HG02884 (cell line): ENCODE data around the gene SLC27A6.

Source experiments
- ATAC-seq: cut with Tn5 transposase; IDR thresholded peaks from one replicate; pipeline ENCODE4 v1.9.1; 2021; ENCODE audit warnings: mild to moderate bottlenecking, moderate library complexity; ENCODE audit not compliant: unreplicated experiment

Gene SLC27A6

DNA sequence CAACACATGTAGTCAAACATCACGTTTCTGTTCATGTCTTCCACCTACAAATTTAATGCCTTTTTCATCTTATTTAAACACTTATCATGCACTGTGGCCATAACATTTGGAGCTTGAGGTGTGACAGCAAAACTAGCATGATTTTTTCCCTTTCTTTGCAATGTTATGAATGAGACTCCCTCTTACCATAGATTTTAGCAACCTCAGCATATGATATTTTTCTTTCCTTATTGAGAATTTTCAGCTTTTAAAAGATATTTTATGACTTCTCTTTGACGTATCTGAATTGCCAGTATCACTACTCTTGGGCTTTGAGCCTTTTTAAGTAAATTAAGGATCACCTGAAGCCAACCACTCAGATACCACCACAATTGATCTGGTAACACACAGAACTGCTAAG is 96.6 kb downstream of the SLC27A6 start:
- ATAC-seq: no peak

DNA sequence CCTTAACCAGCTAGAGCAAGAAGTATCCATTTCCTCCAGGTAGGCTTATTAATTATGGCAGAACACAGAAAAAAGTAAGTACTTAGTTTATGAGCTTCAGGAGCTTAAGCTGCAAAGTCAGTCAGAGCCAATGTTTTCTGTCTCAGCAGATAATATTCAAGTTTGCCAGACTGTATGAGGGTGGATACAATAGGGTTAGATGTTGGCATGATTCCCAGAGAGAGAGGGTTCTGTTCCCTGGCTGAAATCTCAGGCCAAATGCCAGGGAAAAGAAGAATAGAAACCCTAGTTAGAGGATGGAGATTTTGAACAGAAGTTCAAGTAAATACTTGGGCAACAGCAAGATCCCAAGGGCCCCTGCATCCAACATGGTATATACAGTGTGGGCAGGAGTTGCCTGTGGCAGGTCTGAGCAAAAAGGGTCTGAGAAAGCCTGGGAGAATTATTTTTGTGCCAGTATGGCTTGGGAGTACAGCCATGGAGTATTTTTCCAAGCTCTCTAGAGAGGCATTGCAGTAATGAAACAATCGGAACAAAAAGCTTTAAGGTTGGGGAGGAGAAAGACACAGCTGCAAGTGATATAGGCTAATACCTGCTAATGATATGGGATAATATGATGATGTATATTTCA is 98.3 kb downstream of the SLC27A6 start:
- no peak for ATAC-seq

DNA sequence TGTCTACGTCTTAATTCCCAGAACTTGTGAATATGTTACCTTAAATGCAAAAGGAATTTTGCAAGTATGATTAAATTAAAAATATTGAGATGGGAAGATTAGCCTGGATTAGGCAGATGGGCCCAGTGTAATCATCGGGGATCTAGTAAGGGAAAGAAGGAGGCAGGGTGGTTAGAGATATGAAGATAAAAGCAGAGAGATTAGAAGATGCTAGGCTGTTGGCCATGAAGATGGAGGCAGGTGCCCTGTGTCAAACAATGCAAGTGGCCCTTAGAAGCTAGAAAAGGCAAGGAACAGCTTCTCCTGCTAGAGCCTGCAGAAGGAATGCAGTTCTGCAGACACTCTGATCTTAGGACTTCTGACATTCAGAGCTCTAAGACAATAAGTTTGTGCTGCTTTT is 100.4 kb downstream of the SLC27A6 start:
- no peak for ATAC-seq

DNA sequence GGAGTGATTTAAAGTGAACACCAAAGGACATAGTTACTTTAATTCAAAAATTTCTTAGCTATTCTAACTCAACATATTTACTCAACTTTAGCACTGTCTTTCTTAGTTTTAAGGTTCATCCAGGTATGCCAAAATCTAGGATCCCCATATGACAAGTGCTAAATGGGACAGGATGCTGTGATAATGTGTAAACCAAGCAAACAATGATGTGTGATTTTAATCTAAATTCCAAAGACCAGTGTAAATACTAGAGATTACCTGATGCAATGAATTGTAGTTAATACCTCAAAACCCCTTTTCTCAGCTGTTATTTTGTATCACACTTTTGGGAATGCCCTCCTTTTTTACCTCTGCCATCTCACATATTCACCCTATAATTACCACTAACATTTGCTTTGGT is 102.5 kb downstream of the SLC27A6 start:
- no peak for ATAC-seq

DNA sequence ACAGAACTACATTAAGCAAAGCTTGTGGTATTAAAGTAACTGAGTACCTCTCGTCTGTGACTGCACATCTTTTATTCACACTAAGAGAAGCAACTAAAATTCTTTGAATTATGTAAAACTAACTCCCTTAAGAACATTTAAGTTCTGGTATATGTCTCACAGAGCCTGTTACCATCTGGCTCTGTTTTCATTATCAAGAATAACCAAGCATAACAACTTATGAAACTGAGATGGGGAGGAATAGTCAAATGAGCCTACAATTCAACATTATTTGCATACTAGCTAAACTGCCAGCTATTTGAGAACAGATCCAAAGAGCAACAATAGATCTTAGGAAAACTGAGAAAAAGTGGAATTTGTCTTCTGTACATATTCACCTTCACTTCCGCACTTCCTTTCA is 104.0 kb downstream of the SLC27A6 start:
- no peak for ATAC-seq

DNA sequence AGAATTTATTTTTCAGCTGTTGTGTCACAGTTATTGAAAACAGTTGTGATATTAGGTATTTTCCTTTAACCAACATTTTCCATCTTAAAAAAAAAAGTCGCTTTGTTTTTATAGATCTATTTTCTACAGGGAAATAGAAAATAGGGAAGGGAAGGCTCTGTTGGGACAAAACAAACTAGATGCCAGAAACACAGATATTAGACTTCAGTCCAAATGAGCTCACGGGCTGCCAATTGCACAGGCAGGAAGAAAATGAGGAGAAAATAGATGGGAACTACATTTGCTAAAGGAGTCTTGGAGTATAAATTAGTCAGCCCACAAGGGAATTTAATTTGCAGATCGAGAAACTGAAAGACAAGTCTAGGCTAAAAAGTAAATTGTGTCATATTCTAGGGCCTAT is 107.8 kb downstream of the SLC27A6 start:
- no peak for ATAC-seq

DNA sequence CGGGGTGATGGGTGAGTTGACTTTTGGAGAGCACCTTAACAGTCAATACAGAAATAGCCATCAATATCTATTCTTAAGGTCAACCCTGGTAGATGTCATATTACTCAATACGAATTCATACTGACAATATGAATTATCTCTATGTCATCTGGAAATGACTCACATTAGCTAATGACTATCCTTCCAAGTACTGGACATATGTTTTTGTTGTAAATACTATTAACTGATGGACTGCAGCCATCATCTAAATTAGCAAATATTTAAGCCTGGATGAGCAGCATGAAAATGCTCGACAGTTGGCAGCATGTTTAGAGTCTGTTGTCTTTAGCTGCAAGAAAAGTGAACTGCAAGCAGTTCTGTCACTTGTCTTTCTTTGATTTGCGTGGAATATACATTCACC is 109.6 kb downstream of the SLC27A6 start:
- ATAC-seq: no peak

DNA sequence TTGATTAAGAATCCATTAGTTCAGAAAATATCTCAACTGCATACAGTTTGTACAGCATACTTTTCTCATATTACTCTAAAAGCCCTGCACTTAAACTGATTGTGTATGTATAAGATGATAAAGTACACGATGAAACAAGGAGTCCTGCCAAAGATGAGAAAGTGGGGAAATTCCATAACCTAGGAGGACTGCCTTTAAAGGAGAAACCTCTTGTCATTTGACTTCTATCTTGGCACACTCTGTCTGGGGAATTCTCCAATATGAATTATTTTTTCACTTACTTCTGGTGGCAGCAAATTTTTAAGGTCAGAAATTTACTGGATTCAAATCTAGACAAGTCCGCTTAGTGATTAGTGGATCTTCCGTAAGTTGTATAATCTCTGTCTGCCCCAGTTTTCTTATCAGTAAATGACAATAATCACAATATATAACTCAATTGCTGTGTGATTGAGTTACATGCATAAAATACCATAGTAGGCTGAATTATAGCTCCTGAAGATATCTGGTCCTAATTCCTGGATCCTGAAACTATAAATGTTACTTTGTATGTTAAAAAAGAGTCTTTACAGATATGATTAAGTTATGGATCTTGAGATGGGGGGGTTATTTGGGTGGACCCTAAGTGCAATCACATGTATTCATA is 112.3 kb downstream of the SLC27A6 start:
- no peak for ATAC-seq

DNA sequence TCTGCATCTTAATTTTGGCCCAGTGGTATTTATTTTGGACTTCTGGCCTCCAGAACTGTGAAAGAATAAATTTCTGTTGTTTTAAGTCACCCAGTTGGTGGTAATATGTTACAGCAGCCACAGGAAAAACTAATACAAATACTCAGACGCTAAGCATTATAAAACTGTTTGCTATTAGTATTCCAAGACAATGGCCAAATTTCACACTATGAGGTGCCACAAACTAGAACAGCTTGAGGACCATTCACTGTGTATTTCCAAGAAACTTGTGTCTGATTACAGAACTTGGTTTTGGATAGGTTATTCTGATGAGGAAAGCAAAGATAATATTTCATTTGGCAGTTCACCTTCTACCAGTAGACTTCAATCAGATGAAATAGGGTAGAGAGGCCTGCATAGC is 113.0 kb downstream of the SLC27A6 start:
- ATAC-seq: no peak

DNA sequence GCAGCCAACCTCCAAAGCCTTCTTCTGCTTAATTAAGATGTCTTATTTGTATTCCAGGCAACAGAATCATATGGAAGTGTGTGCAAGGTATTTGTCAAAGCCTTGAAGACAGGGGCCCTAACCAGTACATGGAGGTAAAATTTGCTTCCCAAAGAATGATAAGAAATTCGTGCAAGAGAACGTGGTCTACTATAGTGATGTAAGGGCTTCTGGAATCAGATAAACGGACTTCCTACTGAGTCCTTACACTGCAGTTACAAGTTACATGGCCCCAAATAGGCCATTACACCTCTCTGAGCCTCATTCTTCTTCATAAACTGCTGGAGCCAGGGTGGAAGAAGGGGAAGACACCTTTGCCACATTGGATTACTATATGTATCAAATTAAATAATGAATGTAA is 113.4 kb downstream of the SLC27A6 start:
- no peak for ATAC-seq

DNA sequence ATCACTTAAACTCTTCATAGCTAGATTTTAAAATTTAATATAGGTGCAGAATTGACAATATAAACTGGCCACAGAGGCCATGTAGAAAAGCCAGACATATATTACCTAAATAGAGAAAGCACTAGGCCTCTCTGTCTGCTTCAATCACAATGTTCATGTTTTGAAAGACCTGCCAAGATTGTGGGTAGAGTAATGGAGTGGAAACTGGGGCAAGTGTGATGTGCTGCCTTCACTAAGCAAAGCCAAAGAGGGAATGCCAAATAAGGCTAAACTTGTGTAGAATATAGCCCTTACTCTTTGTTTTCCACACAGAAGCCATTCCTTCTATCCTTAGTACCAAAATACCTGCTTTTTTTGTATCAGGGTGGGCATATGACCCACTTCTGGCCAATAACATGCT is 114.2 kb downstream of the SLC27A6 start:
- no peak for ATAC-seq

DNA sequence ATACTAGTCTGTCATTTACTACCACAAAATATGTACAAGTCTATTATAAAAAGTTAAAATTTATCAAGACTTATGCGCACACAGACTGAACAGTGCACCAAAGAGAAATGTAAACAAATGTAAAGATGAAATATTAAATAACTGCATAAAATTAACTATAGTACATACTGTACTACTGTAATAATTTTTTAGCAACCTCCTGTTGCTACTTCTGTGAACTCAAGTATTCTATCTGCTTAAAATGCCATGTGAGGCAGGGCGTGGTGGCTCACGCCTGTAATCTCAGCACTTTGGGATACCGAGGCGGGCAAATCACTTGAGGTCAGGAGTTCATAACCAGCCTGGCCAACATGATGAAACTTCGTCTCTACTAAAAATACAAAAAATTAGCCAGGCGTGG is 115.5 kb downstream of the SLC27A6 start:
- no peak for ATAC-seq

DNA sequence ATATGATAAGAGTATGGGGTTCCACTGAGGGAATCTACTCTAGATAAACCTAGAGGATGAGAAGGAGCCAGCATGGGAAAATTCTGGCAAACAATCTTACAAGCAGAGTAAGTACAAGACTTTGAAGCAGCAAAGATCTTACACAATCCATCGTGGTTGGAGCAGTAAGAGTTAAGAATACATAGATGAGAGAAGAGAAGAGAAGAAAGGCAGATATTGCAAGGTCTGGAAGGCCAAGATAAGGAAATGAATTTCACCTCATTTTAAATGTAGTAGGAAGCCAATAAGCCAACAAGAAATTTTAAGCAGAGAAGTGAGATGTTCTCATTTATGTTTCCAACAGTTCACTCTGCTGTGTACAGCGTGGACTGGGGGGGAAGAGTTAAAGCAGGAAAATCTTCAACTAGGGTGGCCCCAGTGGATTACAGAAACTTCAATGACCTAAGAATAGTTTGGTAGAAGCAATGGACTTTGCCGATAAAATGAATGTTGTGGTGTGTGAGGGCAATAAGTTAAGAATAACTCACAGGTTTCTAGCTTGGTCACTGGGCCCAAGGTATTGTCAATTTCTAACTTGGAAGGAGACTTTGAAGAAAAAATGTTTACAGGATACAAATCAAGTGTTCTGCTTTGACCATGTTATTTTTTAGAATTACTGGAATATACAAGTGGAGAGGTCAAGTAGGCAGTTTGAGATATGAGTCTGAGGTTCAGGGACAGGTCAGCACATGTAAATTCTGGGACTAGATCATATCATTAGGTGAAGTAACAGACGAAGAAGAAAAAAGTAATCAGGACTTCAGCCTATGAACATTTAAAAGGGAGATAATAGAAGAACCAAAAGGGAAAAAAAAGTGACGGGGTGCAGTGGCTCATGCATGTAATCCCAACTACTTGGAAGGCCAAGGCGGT is 117.2 kb downstream of the SLC27A6 start:
- ATAC-seq: no peak
